Caco-2 (cell line): ENCODE data around the gene BRD1. TPM values are rescaled to one million over a fixed set of nuclear protein-coding genes. Genes with fewer than 3 reads are reported as not detected.

Source experiments
- BruUV-seq: library from RNA; stranded (reverse); fragments of 400-500 nt; replicated peaks from 2 replicates; lab custom pipeline; 2021; lab: Mats Ljungman, UMichigan
- CTCF ChIA-PET: fragments of 300-600 bp; sonication (Branson Sonifier 250); formaldehyde crosslinking; loops from one replicate; lab custom pipeline; 2022; ENCODE audit warnings: antibody characterized with exemption; lab: Charles Lee
- POLR2A ChIA-PET: fragments of 300-600 bp; sonication (Branson Sonifier 250); formaldehyde crosslinking; loops from one replicate; lab custom pipeline; 2022; ENCODE audit warnings: antibody characterized with exemption; lab: Charles Lee
- DNase-seq, 2 experiments: peaks; one replicate each; pipeline versions ENCODE4 v3.0.0 to v3.0.0-alpha.2; 2020 to 2022
- H3K27me3 ChIP-seq: replicated peaks from 2 replicates; pipeline ENCODE4 v1.6.0; 2011; ENCODE audit warnings: low read length; ENCODE audit not compliant: control insufficient read depth, insufficient read depth
- H3K36me3 ChIP-seq: 2 replicates; pipeline ENCODE4 v1.5.1; 2011; ENCODE audit warnings: low read length; ENCODE audit not compliant: control insufficient read depth, insufficient read depth
- H3K4me1 ChIP-seq: fragments of 250-450 bp; sonication (Bioruptor Pico); 2 replicates; pipeline ENCODE4 v1.5.1; 2020; ENCODE audit warnings: mild to moderate bottlenecking
- H3K4me3 ChIP-seq: 2 replicates; pipeline ENCODE4 v1.5.1; 2011; ENCODE audit warnings: low read depth, mild to moderate bottlenecking, control low read depth, low read length
- H3K9me3 ChIP-seq: fragments of 250-450 bp; sonication (Bioruptor Pico); 2 replicates; pipeline ENCODE4 v1.5.1; 2020; ENCODE audit warnings: mild to moderate bottlenecking, moderate library complexity
- H3K27ac Mint-ChIP-seq: one replicate; pipeline ENCODE4 v1.8.0; 2022; ENCODE audit warnings: mixed read lengths; ENCODE audit not compliant: unreplicated experiment
- H3K27me3 Mint-ChIP-seq: one replicate; pipeline ENCODE4 v1.8.0; 2022; ENCODE audit warnings: mixed read lengths; ENCODE audit not compliant: insufficient read depth, unreplicated experiment
- H3K36me3 Mint-ChIP-seq: one replicate; pipeline ENCODE4 v1.8.0; 2022; ENCODE audit warnings: mild to moderate bottlenecking, mixed read lengths; ENCODE audit not compliant: insufficient read depth, unreplicated experiment
- H3K4me1 Mint-ChIP-seq: one replicate; pipeline ENCODE4 v1.8.0; 2022; ENCODE audit warnings: low read depth, mixed read lengths; ENCODE audit not compliant: unreplicated experiment
- H3K4me3 Mint-ChIP-seq: one replicate; pipeline ENCODE4 v1.8.0; 2022; ENCODE audit warnings: mild to moderate bottlenecking, moderate library complexity, mixed read lengths; ENCODE audit not compliant: unreplicated experiment
- H3K9me3 Mint-ChIP-seq: one replicate; pipeline ENCODE4 v1.8.0; 2022; ENCODE audit warnings: mixed read lengths; ENCODE audit not compliant: unreplicated experiment
- CTCF ChIP-seq, 2 experiments: fragments of 200-600 bp in 1 of 2; IDR thresholded peaks; 1 replicate in 1 of 2; 2 replicates in 1 of 2; pipeline versions ENCODE4 v1.5.1 to v1.8.0; 2011 to 2022; ENCODE audit warnings: antibody characterized with exemption in 1 of 2, control low read depth in 1 of 2, inconsistent platforms in 1 of 2, low read depth in 1 of 2, low read length in 1 of 2, mild to moderate bottlenecking in 1 of 2, moderate library complexity in 1 of 2; ENCODE audit not compliant: insufficient read depth in 1 of 2, severe bottlenecking in 1 of 2, unreplicated experiment in 1 of 2
- intact Hi-C: fragments of 100-400 bp; cut with micrococcal nuclease; formaldehyde crosslinking; loops from one replicate; pipeline ENCODE4 v1.10.0; 2022; ENCODE audit not compliant: unreplicated experiment
- total RNA-seq: library from RNA; stranded (reverse); gene quantifications from 2 replicates; pipeline ENCODE4 v1.2.3, GENCODE V29; 2022

The BRD1 gene
- total RNA-seq, 1 experiment from 2014 or later, result 46.9 TPM

- Histone ChIP-seq H3K27me3 (no peaks in the 10 kb centered on the region), H3K4me3 (no peak overlapping the region), H3K4me1 (no peaks in the 10 kb centered on the region), H3K36me3 (0 out of 2 replicates have a peak, but pooled peaks cover 1% of the 10 kb centered on the region), H3K9me3 (no peaks in the 10 kb centered on the region; the same call in 1 of the 2 replicates)
- POLR2A ChIA-PET, result no interaction called here
- no peak for DNase-seq
- no peaks in the 10 kb centered on the region for H3K27me3 Mint-ChIP-seq
- no TSS peak for BruUV-seq
- H3K9me3 Mint-ChIP-seq, result peaks cover 25% of the 10 kb centered on the region
- peaks cover 58% of the 10 kb centered on the region for H3K36me3 Mint-ChIP-seq
- no peaks in the 10 kb centered on the region for H3K4me1 Mint-ChIP-seq
- no peak for TF ChIP-seq CTCF (IDR thresholded peaks at IDR 0.05; ENCODE audit: insufficient read depth in 1 of 2, low read depth in 1 of 2, low read length in 1 of 2, severe bottlenecking in 1 of 2, unreplicated experiment in 1 of 2)
- H3K27ac Mint-ChIP-seq, result no peak overlapping the region
- no peak overlapping the region for H3K4me3 Mint-ChIP-seq
- intact Hi-C loops, result no loop called here
- CTCF ChIA-PET, result interaction anchor here (0.5 kb wide), 1 partner anchor 114 kb away, joined by 3 read pairs; no protein-coding TSS in a partner anchor
Observed at GRCh38 chr22:49871482-49871881, 43.8 kb upstream of the BRD1 start.

GRCh38 chr22:49869845-49870712, 42.4 kb upstream of the BRD1 start:
- Histone ChIP-seq H3K4me3 (no peak overlapping the region), H3K36me3 (0 out of 2 replicates have a peak, but pooled peaks cover 1% of the 10 kb centered on the region), H3K27me3 (no peaks in the 10 kb centered on the region), H3K4me1 (no peaks in the 10 kb centered on the region), H3K9me3 (no peaks in the 10 kb centered on the region; the same call in 1 of the 2 replicates)
- Mint-ChIP-seq H3K9me3 (peaks cover 36% of the 10 kb centered on the region), H3K27ac (no peak overlapping the region), H3K4me3 (no peak overlapping the region), H3K27me3 (no peaks in the 10 kb centered on the region), H3K4me1 (no peaks in the 10 kb centered on the region), H3K36me3 (peaks cover 65% of the 10 kb centered on the region)
- CTCF ChIA-PET, result no interaction called here
- no peak for DNase-seq
- POLR2A ChIA-PET, result no interaction called here
- intact Hi-C loops, result no loop called here
- no TSS peak for BruUV-seq
- TF ChIP-seq CTCF (IDR thresholded peaks at IDR 0.05; ENCODE audit: insufficient read depth in 1 of 2, low read depth in 1 of 2, low read length in 1 of 2, severe bottlenecking in 1 of 2, unreplicated experiment in 1 of 2), result no peak

- CTCF ChIA-PET, result no interaction called here
- no peak overlapping the region for H3K4me3 ChIP-seq
- H3K9me3 Mint-ChIP-seq, result peaks cover 36% of the 10 kb centered on the region
- no peaks in the 10 kb centered on the region for H3K27me3 Mint-ChIP-seq
- POLR2A ChIA-PET, result interaction anchor here (0.7 kb wide), 1 partner anchor 14 kb away, joined by 7 read pairs; no protein-coding TSS in a partner anchor
- no TSS peak for BruUV-seq
- no peak for DNase-seq
- no peaks in the 10 kb centered on the region for H3K4me1 Mint-ChIP-seq
- no peak for TF ChIP-seq CTCF (IDR thresholded peaks at IDR 0.05; ENCODE audit: insufficient read depth in 1 of 2, low read depth in 1 of 2, low read length in 1 of 2, severe bottlenecking in 1 of 2, unreplicated experiment in 1 of 2)
- no peaks in the 10 kb centered on the region for H3K27me3 ChIP-seq
- H3K4me1 ChIP-seq, result no peaks in the 10 kb centered on the region
- 0 out of 2 replicates have a peak, but pooled peaks cover 1% of the 10 kb centered on the region for H3K36me3 ChIP-seq
- intact Hi-C loops, result no loop called here
- no peak overlapping the region for H3K27ac Mint-ChIP-seq
- no peak overlapping the region for H3K4me3 Mint-ChIP-seq
- H3K36me3 Mint-ChIP-seq, result peaks cover 72% of the 10 kb centered on the region
- H3K9me3 ChIP-seq, result no peaks in the 10 kb centered on the region; the same call in 1 of the 2 replicates
Observed at GRCh38 chr22:49869086-49869830, 41.6 kb upstream of the BRD1 start.
